GOT3 (cell line): Measurements from ENCODE around the gene NPC1.

Experiments used
- DNase-seq: peaks from one replicate; lab custom pipeline; 2025; ENCODE audit warnings: mixed read lengths; lab: John Stamatoyannopoulos, UW

Gene NPC1

DNA sequence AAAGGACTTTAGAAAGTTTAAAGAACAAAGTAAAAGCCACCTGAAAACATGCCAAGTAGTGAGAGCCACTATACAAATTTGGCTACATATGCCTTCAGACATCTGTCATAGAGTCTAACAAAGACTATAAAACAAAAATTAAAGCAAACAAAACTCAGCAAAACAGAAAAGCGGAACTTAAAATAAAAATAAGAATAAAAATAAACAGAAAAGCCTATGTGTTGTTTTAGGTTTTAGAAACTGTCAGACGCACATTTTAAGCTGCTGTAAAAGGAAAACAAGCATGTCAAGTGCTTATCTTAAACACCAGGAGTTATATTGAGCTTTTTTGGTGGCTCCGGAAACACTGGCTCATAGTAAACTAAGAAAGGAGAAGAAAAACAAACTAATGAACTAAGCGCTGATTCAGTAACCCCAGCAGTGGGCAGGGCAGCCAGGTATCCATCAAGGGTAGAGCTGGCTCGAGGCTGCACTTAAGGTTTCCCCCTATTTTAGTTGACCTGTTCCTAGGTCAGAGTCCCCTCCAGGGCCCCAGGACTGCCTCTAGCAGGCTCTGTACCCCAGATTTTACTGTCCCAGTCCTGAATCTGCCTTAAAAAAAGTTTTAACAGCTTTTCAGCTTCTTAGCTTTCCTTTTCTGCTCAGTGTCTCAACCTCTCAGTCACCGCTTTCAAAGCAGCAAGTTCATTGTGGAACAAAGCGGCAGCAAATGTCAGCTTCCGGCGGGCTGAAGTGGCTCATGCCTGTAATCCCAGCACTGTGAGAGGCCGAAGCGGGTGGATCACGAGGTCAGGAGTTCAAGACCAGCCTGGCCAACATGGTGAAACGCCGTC is 98.4 kb downstream of the NPC1 start:
- DNase-seq = no peak

GRCh38 chr18:23485386-23485785 is 100.9 kb downstream of the NPC1 start:
- DNase-seq = no peak

GRCh38 chr18:23484561-23485182 is 101.6 kb downstream of the NPC1 start:
- no peak for DNase-seq
